ENCODE data around the gene GPR35. TPM values are rescaled to one million over a fixed set of nuclear protein-coding genes. Genes with fewer than 3 reads are reported as not detected.

The GPR35 gene
- total RNA-seq, 1 experiment from 2014 or later: 4.2 TPM

DNA sequence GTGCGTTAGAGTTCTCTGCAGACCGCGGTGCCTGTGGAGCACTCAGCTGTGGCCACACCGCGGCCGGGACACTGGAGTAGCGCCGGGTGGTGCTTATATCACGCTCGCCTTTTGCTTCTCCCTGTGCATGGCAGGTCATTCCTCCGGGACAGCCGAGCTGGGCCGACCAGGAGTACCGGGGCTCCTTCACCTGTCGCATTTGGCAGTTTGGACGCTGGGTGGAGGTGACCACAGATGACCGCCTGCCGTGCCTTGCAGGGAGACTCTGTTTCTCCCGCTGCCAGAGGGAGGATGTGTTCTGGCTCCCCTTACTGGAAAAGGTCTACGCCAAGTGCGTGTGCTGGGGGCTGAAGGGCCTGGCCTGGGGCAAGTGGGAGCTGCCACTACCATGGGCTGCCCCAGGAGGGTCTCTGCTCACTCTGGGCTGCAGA, 34.6 kb upstream of the GPR35 start (continued):
- TF ChIP-seq ATF3 (IDR thresholded peaks at IDR 0.05) (no peak), POLR2A (IDR thresholded peaks at IDR 0.05; ENCODE audit: borderline replicate concordance, extremely low read depth, insufficient read depth, insufficient read length) (no peak), ZBTB33 (IDR thresholded peaks at IDR 0.05; ENCODE audit: extremely low read depth, insufficient replicate concordance, low read length) (no peak), RAD21 (IDR thresholded peaks at IDR 0.05; ENCODE audit: low read depth) (no peak), SRF (IDR thresholded peaks at IDR 0.05; ENCODE audit: low read depth) (no peak), MAX (IDR thresholded peaks at IDR 0.05) (no peak)

DNA sequence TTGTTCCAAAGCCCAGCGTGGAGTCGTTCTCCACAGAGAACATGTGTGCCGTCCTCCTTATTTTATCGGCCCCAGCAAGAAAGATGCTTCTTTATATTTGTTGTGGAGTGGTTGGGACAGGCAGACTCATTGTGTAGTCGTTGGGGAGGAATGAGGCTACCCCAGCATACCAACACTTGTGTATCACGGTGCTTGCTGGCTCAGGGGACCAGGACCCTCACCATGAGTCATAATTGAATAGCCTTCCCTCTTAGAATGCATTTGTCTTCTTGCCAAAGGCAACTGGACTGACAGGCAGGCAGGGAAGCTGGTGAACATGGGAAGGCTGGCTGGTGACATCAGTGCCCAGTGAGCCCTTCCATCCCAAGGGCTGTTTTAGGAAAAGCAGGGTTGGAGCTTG, 34.1 kb upstream of the GPR35 start:
- BruUV-seq (replicated peaks): no TSS peak
- intact Hi-C loops (cut with micrococcal nuclease): no loop called here
- TF ChIP-seq EGR1 (IDR thresholded peaks at IDR 0.05; ENCODE audit: low read depth): no peak
- no peak for TF ChIP-seq FOSL1 (IDR thresholded peaks at IDR 0.05; ENCODE audit: low read depth)
- no peak for TF ChIP-seq CBX3 (IDR thresholded peaks at IDR 0.05; ENCODE audit: low read depth)
- no peak for TF ChIP-seq SRF (IDR thresholded peaks at IDR 0.05; ENCODE audit: low read depth)
- TF ChIP-seq ATF3 (IDR thresholded peaks at IDR 0.05): no peak
- no peak for TF ChIP-seq EZH2 (IDR thresholded peaks at IDR 0.05)
- no peak for TF ChIP-seq ELF1 (IDR thresholded peaks at IDR 0.05; ENCODE audit: borderline replicate concordance, low read depth)
- TF ChIP-seq MAX (IDR thresholded peaks at IDR 0.05): no peak
- no peak for TF ChIP-seq ZBTB33 (IDR thresholded peaks at IDR 0.05; ENCODE audit: extremely low read depth, insufficient replicate concordance, low read length)
- TF ChIP-seq, protein P1, sequence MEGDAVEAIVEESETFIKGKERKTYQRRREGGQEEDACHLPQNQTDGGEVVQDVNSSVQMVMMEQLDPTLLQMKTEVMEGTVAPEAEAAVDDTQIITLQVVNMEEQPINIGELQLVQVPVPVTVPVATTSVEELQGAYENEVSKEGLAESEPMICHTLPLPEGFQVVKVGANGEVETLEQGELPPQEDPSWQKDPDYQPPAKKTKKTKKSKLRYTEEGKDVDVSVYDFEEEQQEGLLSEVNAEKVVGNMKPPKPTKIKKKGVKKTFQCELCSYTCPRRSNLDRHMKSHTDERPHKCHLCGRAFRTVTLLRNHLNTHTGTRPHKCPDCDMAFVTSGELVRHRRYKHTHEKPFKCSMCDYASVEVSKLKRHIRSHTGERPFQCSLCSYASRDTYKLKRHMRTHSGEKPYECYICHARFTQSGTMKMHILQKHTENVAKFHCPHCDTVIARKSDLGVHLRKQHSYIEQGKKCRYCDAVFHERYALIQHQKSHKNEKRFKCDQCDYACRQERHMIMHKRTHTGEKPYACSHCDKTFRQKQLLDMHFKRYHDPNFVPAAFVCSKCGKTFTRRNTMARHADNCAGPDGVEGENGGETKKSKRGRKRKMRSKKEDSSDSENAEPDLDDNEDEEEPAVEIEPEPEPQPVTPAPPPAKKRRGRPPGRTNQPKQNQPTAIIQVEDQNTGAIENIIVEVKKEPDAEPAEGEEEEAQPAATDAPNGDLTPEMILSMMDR (IDR thresholded peaks at IDR 0.05 in 2 of 3, conservative IDR thresholded peaks at IDR 0.05 in 1 of 3; ENCODE audit: borderline replicate concordance in 1 of 3, insufficient read depth in 1 of 3, low read depth in 2 of 3, low read length in 2 of 3): no peak
- TF ChIP-seq CEBPB (IDR thresholded peaks at IDR 0.05; ENCODE audit: low read depth): no peak
- no peak for TF ChIP-seq RAD21 (IDR thresholded peaks at IDR 0.05; ENCODE audit: low read depth)
- TF ChIP-seq EZH2phosphoT487 (IDR thresholded peaks at IDR 0.05; ENCODE audit: borderline replicate concordance): no peak
- no peak for TF ChIP-seq TCF7L2 (IDR thresholded peaks at IDR 0.05; ENCODE audit: borderline replicate concordance, extremely low read depth, insufficient read depth, insufficient read length)
- no peak overlapping the region for H2AFZ ChIP-seq (ENCODE audit: low read depth, low read length, poor library complexity, severe bottlenecking)
- H3K4me2 ChIP-seq (ENCODE audit: low read length): no peak overlapping the region
- H4K20me1 ChIP-seq (ENCODE audit: insufficient read depth): no peaks in the 10 kb centered on the region
- no peaks in the 10 kb centered on the region for H3K9me2 ChIP-seq (ENCODE audit: insufficient read depth)
- no peak overlapping the region for H3K4me3 ChIP-seq (replicated peaks in 1 of 2; ENCODE audit: low read depth in 1 of 2, low read length in 2 of 2)
- ChIA-PET POLR2A (no interaction called here), RAD21 (ENCODE audit: low non-redundant PET in 1 of 2, low total read pairs in 2 of 2, uncharacterized antibody in 2 of 2, unreplicated experiment in 2 of 2) (no interaction called here), CTCF (no interaction called here)
- no peaks in the 10 kb centered on the region for H3K9me3 ChIP-seq (ENCODE audit: control insufficient read depth in 1 of 2, insufficient read depth in 1 of 2, low read depth in 1 of 2, low read length in 2 of 2)
- ATAC-seq (no peak), DNase-seq (ENCODE audit: low read depth, low spot score) (no peak)
- H3K9ac ChIP-seq (ENCODE audit: low read length): no peak overlapping the region
- H3K27ac ChIP-seq (ENCODE audit: low read depth, low read length): no peak overlapping the region
- H3K4me1 ChIP-seq (ENCODE audit: control insufficient read depth in 1 of 2, insufficient read depth in 2 of 2, low read length in 2 of 2): peaks cover 9 to 14% of the 10 kb centered on the region in 2 experiments
- H3K36me3 ChIP-seq (ENCODE audit: control insufficient read depth in 1 of 2, insufficient read depth in 2 of 2, low read length in 2 of 2): peaks cover 3 to 9% of the 10 kb centered on the region in 2 experiments; a peak in 3 of 4 replicates
- H3K27me3 ChIP-seq (ENCODE audit: insufficient read depth, low read length): no peaks in the 10 kb centered on the region
- peaks cover 33% of the 10 kb centered on the region for H3K79me2 ChIP-seq (ENCODE audit: insufficient read depth, low read length)

All from HCT116 (cell line).